COR-L47 (cell line): ENCODE measurements around the gene GRIA4.
A peak's percentile ranks its signal among the peaks of the same experiment; 100 is the strongest.

Experiments
- DNase-seq: peaks from one replicate; lab custom pipeline; 2025; lab: John Stamatoyannopoulos, UW

The GRIA4 gene

GRCh38 chr11:105789579-105790420 lies 179.9 kb downstream of the GRIA4 start:
- no peak for DNase-seq

- no peak for DNase-seq
These were observed 181.0 kb downstream of the GRIA4 start for GRCh38 chr11:105790840-105791239.

GRCh38 chr11:105793092-105793491 lies 183.2 kb downstream of the GRIA4 start:
- DNase-seq = no peak

- DNase-seq = no peak
These were observed 189.4 kb downstream of the GRIA4 start for GRCh38 chr11:105799263-105799662.

- peak; percentile 62 for DNase-seq
These were observed 190.0 kb downstream of the GRIA4 start for GRCh38 chr11:105799728-105800462.

GRCh38 chr11:105802390-105802789 lies 192.5 kb downstream of the GRIA4 start:
- DNase-seq = no peak

GRCh38 chr11:105811242-105811641 lies 201.4 kb downstream of the GRIA4 start:
- DNase-seq = no peak

- no peak for DNase-seq
These were observed 211.5 kb downstream of the GRIA4 start for GRCh38 chr11:105821372-105821771.

- DNase-seq = no peak
These were observed 211.9 kb downstream of the GRIA4 start for GRCh38 chr11:105821781-105822180.

- DNase-seq = no peak
These were observed 213.7 kb downstream of the GRIA4 start for GRCh38 chr11:105823495-105824033.

GRCh38 chr11:105824457-105825013 lies 214.7 kb downstream of the GRIA4 start:
- DNase-seq = no peak

- DNase-seq = no peak
These were observed 215.3 kb downstream of the GRIA4 start for GRCh38 chr11:105825141-105825540.

- no peak for DNase-seq
These were observed 218.0 kb downstream of the GRIA4 start for GRCh38 chr11:105827906-105828305.

- no peak for DNase-seq
These were observed 219.2 kb downstream of the GRIA4 start for GRCh38 chr11:105829084-105829483.

GRCh38 chr11:105834461-105834860 lies 224.6 kb downstream of the GRIA4 start:
- no peak for DNase-seq

- no peak for DNase-seq
These were observed 229.0 kb downstream of the GRIA4 start for GRCh38 chr11:105838668-105839384.

- DNase-seq = no peak
These were observed 230.5 kb downstream of the GRIA4 start for GRCh38 chr11:105840391-105840790.

- DNase-seq = no peak
These were observed 242.5 kb downstream of the GRIA4 start for GRCh38 chr11:105852403-105852802.

GRCh38 chr11:105854269-105854668 lies 244.4 kb downstream of the GRIA4 start:
- DNase-seq = no peak

- DNase-seq = no peak
These were observed 247.1 kb downstream of the GRIA4 start for GRCh38 chr11:105856954-105857353.

GRCh38 chr11:105857728-105858127 lies 247.9 kb downstream of the GRIA4 start:
- no peak for DNase-seq

- DNase-seq = no peak
These were observed 249.0 kb downstream of the GRIA4 start for GRCh38 chr11:105858841-105859240.
